Uterus (tissue), 2 donors: Measurements from ENCODE around the gene FOXC1.

ENCODE experiments used
- POLR2A ChIP-seq, 2 donors: fragments of 450-650 bp; IDR thresholded peaks; one replicate each; pipeline ENCODE4 v1.6.1; 2016; ENCODE audit warnings: antibody characterized with exemption in 2 of 2, mild to moderate bottlenecking in 1 of 2, moderate library complexity in 1 of 2
- TF ChIP-seq, protein P1 (sequence below), 4 experiments: fragments of 200-600 bp in 2 of 4; fragments of 450-650 bp in 2 of 4; sonication (generic) in 2 of 4; IDR thresholded peaks; one replicate each; pipeline ENCODE4 v1.5.1; 2016 to 2019; ENCODE audit warnings: antibody characterized with exemption in 4 of 4, mild to moderate bottlenecking in 2 of 4, moderate library complexity in 1 of 4

DNA sequence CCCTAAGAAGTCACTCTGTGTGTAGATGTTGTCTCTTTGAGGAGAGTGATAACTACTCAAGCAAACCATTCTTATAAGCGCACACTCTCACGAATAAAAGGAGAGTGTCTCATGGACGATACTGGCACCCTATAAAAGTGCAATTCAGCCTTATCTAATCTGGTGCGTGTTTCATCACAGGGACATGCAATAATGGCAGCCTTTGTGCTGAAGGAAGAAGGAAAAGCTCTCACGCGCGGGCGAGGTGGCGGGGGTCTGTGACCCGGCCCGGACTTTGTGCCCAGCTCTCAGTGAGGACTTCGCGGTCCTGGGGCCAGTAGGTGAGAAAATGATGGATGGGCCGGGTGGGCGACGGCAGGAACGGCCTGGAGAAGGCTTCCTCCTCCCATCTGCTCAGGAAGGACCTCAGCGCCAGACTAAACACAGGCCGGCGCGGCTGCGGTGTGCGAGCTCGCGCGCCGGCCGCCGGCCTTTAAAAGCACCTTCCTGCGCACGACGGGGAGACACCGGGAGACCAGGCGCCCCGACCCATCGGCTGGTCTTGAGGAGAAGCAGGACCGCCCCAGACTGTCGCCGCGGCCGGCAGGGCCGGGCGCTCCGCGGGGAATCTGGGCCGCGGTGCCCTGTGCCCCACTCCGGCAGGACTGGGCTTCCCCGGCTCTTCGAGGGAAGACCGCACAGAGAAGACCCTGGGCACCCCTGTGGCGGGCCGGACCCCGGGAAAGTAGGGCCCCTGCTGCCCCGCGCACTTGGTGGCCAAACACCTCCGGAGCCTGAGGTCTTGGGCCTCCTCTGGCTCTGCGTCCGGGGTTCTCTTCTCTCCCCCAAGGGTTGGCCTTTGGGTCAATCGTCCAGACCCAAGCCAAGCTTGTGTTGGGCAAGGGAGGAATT lies 8.3 kb upstream of the FOXC1 start:
- TF ChIP-seq, protein P1, sequence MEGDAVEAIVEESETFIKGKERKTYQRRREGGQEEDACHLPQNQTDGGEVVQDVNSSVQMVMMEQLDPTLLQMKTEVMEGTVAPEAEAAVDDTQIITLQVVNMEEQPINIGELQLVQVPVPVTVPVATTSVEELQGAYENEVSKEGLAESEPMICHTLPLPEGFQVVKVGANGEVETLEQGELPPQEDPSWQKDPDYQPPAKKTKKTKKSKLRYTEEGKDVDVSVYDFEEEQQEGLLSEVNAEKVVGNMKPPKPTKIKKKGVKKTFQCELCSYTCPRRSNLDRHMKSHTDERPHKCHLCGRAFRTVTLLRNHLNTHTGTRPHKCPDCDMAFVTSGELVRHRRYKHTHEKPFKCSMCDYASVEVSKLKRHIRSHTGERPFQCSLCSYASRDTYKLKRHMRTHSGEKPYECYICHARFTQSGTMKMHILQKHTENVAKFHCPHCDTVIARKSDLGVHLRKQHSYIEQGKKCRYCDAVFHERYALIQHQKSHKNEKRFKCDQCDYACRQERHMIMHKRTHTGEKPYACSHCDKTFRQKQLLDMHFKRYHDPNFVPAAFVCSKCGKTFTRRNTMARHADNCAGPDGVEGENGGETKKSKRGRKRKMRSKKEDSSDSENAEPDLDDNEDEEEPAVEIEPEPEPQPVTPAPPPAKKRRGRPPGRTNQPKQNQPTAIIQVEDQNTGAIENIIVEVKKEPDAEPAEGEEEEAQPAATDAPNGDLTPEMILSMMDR (IDR thresholded peaks at IDR 0.05) = no peak
- TF ChIP-seq POLR2A (IDR thresholded peaks at IDR 0.05) = no peak
